ENCODE results near the gene CNGA3. TPM values are rescaled to one million over a fixed set of nuclear protein-coding genes. Genes with fewer than 3 reads are reported as not detected.
"Not testable (repeated sequence)": the region's sequence is repeated elsewhere in the genome, so short reads cannot be mapped to it uniquely, and the experiment has no call there.

The CNGA3 gene
- total RNA-seq, 2 donors from 2014 or later = not detected

DNA sequence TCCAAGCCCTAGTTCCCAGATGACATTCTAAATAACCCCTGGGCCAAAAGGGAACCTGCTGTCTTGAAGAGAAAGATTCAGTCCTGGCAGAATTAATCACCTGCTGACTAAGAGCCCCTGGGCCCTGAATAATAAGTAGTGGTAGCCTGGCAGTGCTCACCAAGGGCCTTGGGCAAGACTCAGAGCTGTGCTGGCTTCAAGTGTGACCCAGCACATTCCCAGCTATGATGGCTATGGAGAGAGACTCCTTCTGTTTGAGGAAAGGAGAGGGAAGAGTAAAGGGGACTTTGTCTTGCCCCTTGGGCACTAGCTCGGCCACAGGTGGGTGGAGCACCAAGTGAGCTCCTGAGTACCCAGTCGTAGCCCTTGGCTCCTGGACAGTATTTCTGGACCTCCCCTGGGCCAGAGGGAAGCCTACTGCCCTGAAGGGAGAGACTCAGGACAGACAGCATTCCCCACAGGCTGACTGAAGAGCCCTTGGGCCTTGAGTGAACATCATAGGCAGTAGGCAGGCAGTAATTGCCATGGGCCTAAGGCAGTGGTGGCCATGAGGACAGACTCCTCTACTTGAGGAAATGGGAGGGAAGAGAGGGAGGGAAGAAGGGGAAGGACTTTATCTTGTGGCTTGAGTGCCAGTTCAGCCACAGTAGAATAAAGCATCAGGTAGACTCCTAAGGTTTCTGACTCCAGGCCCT, 58.4 kb downstream of the CNGA3 start:
- no peaks in the 10 kb centered on the region for H3K36me3 Mint-ChIP-seq
- no peak overlapping the region for H3K27ac Mint-ChIP-seq
- DNase-seq (ENCODE audit: low spot score in 2 of 2) = no peak
- no peaks in the 10 kb centered on the region for H3K9me3 Mint-ChIP-seq
- no peak for ATAC-seq

GRCh38 chr2:98405301-98405700, 59.0 kb downstream of the CNGA3 start:
- no peak for DNase-seq (ENCODE audit: low spot score in 2 of 2)
- ATAC-seq = no peak
- no peaks in the 10 kb centered on the region for H3K9me3 Mint-ChIP-seq
- H3K36me3 Mint-ChIP-seq = no peaks in the 10 kb centered on the region
- no peak overlapping the region for H3K27ac Mint-ChIP-seq

- Mint-ChIP-seq H3K9me3 (no peaks in the 10 kb centered on the region), H3K27ac (no peak overlapping the region), H3K36me3 (no peaks in the 10 kb centered on the region)
- DNase-seq (ENCODE audit: low spot score in 2 of 2) (no peak), ATAC-seq (no peak)
Measured at GRCh38 chr2:98408155-98408554, 61.9 kb downstream of the CNGA3 start.

- ATAC-seq (peak; percentile 76 to 87), DNase-seq (ENCODE audit: low spot score in 2 of 2) (peak in 1 of 2 donors; percentile 76)
- Mint-ChIP-seq H3K36me3 (peaks cover 5 to 11% of the 10 kb centered on the region in 2 donors), H3K27ac (peak overlapping the region in 1 of 2 donors; percentile 50), H3K9me3 (no peaks in the 10 kb centered on the region)
Measured at GRCh38 chr2:98412751-98413458, 66.6 kb downstream of the CNGA3 start.

DNA sequence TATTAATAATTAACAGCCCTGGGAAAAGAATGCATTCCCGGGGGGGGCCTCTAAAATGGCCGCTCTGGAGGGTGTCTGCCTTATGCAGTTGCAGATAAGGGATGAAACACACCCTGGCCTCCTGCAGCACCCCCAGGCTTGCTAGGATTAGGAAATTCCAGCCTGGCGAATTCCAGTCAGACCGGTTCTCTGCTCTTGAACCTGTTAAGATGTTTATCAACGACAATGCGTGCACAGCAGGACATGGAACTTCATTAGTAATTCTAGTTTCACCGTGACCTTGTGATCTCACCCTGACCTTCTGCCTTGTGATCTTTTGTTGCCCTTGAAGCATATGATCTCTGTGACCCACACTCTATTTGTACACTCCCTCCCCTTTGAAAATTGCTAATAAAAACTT, 68.0 kb downstream of the CNGA3 start:
- not testable (repeated sequence) for H3K27ac Mint-ChIP-seq; DNase-seq (ENCODE audit: low spot score in 2 of 2); ATAC-seq; H3K9me3 Mint-ChIP-seq
- H3K36me3 Mint-ChIP-seq = peaks cover 5 to 11% of the 10 kb centered on the region in 2 donors

DNA sequence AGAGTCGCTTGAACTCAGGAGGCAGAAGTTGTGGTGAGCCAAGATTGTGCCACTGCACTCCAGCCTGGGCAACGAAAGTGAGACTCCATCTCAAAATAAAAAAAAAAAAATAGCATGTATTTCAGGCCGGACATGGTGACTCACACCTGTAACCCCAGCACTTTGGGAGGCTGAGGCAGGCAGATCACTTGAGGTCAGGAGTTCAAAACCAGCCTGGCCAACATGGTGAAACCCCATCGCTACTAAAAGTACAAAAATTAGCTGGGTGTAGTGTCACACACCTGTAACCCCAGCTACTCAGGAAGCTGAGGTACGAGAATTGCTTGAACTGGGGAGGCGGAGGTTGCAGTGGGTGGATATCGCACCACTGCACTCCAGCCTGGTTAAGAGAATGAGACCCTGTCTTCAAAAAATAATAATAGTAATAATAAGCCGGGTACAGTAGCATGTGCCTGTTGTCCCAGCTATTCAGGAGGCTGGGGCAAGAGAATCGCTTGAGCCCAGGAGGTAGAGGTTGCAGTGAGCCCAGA, 69.5 kb downstream of the CNGA3 start:
- peak in 1 of 2 donors; percentile 55 for ATAC-seq
- Mint-ChIP-seq H3K36me3 (peaks cover 5 to 11% of the 10 kb centered on the region in 2 donors), H3K27ac (peak overlapping the region in 1 of 2 donors; percentile 44)
- not testable (repeated sequence) for H3K9me3 Mint-ChIP-seq; DNase-seq (ENCODE audit: low spot score in 2 of 2)

DNA sequence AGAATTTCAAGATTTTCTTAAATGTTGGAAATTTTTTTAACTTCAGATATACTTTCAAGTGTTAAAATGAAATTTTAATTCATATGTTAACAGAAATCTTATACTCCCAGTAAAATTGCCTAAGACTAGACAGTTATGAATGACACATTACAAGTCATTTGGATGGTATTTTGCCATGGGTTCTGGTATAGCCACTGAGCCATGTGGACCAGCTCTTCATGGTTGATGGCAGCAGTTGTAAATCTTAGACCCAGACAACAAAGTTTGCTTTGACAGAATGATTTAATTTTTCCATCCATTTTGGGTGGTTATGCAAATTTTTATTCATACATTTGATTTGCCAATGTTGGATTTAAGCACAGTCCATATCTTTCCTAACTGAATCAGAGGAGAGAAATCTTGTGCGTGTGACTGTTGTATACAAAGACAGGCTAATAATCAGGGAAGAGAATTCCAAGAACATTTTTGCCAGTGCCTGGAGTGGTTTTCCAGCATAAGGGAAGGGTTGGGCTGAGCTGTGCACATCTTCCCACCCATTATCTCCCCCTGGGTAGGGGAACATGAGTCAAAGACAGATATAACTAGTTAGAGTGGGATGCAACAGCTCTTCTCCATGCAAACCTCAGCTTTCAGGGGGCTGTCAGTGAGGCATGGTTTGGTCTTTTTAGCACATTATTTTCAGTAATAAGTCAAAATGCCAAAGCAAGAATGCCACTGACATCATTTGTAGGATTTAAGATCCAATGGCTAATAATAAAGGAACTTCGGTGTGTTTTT, 70.3 kb downstream of the CNGA3 start:
- no peak for DNase-seq (ENCODE audit: low spot score in 2 of 2)

GRCh38 chr2:98419544-98419943, 73.3 kb downstream of the CNGA3 start:
- Mint-ChIP-seq H3K9me3 (peaks cover 4 to 9% of the 10 kb centered on the region in 2 donors), H3K27ac (no peak overlapping the region), H3K36me3 (peaks cover 13 to 19% of the 10 kb centered on the region in 2 donors)
- ATAC-seq = no peak
- no peak for DNase-seq (ENCODE audit: low spot score in 2 of 2)

More for the DNA sequence above, 70.3 kb downstream of the CNGA3 start:
- ATAC-seq = peak in 1 of 2 donors; percentile 24
- H3K27ac Mint-ChIP-seq = no peak overlapping the region
- H3K36me3 Mint-ChIP-seq = peaks cover 5 to 11% of the 10 kb centered on the region in 2 donors
- no peaks in the 10 kb centered on the region for H3K9me3 Mint-ChIP-seq

- ATAC-seq (no peak), DNase-seq (ENCODE audit: low spot score in 2 of 2) (no peak)
- Mint-ChIP-seq H3K9me3 (peaks cover 4 to 9% of the 10 kb centered on the region in 2 donors), H3K27ac (no peak overlapping the region), H3K36me3 (peaks cover 9 to 13% of the 10 kb centered on the region in 2 donors)
Measured at GRCh38 chr2:98419977-98420725, 73.9 kb downstream of the CNGA3 start.

GRCh38 chr2:98422449-98422848, 76.2 kb downstream of the CNGA3 start:
- H3K9me3 Mint-ChIP-seq = peaks cover 4 to 9% of the 10 kb centered on the region in 2 donors
- no peak overlapping the region for H3K27ac Mint-ChIP-seq
- DNase-seq (ENCODE audit: low spot score in 2 of 2) (no peak), ATAC-seq (no peak)
- peaks cover 9 to 12% of the 10 kb centered on the region in 2 donors for H3K36me3 Mint-ChIP-seq

DNA sequence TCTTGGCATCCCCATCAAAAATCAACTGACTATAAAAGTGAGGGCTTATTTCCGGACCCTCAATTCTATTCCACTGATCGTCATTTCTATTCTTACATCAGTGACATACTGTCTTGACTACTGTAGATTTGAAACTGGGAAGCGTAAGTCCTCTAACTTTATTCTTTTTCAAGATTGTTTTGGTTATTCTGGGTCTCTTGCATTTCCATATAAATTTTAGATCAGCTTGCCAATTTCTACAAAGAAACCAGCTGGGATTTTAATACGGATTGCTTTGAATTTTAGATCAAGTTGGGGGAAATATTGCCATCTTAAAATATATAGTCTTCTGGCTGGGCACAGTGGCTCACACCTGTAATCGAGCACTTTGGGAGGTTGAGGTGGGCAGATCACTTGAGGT, 80.5 kb downstream of the CNGA3 start:
- DNase-seq (ENCODE audit: low spot score in 2 of 2) (no peak), ATAC-seq (no peak)
- peaks cover 4 to 7% of the 10 kb centered on the region in 2 donors for H3K9me3 Mint-ChIP-seq
- peaks cover 7 to 9% of the 10 kb centered on the region in 2 donors for H3K36me3 Mint-ChIP-seq
- H3K27ac Mint-ChIP-seq = no peak overlapping the region

GRCh38 chr2:98432145-98432544, 85.9 kb downstream of the CNGA3 start:
- no peak overlapping the region for H3K27ac Mint-ChIP-seq
- DNase-seq (ENCODE audit: low spot score in 2 of 2) (no peak), ATAC-seq (no peak)
- H3K36me3 Mint-ChIP-seq = peaks cover 5 to 18% of the 10 kb centered on the region in 2 donors
- H3K9me3 Mint-ChIP-seq = peaks cover 5 to 16% of the 10 kb centered on the region in 2 donors

- no peak overlapping the region for H3K27ac Mint-ChIP-seq
- no peak for DNase-seq (ENCODE audit: low spot score in 2 of 2)
- H3K36me3 Mint-ChIP-seq = peaks cover 5 to 20% of the 10 kb centered on the region in 2 donors
- ATAC-seq = peak in 1 of 2 donors; percentile 33
- peaks cover 6 to 16% of the 10 kb centered on the region in 2 donors for H3K9me3 Mint-ChIP-seq
Measured at GRCh38 chr2:98433363-98433964, 87.2 kb downstream of the CNGA3 start.

- Mint-ChIP-seq H3K36me3 (peaks cover 5 to 20% of the 10 kb centered on the region in 2 donors), H3K27ac (no peak overlapping the region), H3K9me3 (peaks cover 8 to 18% of the 10 kb centered on the region in 2 donors)
- no peak for ATAC-seq
- DNase-seq (ENCODE audit: low spot score in 2 of 2) = no peak
Measured at GRCh38 chr2:98434492-98434891, 88.2 kb downstream of the CNGA3 start.

GRCh38 chr2:98435670-98436069, 89.4 kb downstream of the CNGA3 start:
- H3K9me3 Mint-ChIP-seq = peaks cover 12 to 22% of the 10 kb centered on the region in 2 donors
- not testable (repeated sequence) for H3K27ac Mint-ChIP-seq

GRCh38 chr2:98436734-98437133, 90.5 kb downstream of the CNGA3 start:
- no peak overlapping the region for H3K27ac Mint-ChIP-seq
- H3K9me3 Mint-ChIP-seq = peaks cover 12 to 22% of the 10 kb centered on the region in 2 donors
- H3K36me3 Mint-ChIP-seq = peaks cover 5 to 26% of the 10 kb centered on the region in 2 donors
- ATAC-seq = no peak
- DNase-seq (ENCODE audit: low spot score in 2 of 2) = no peak

More at GRCh38 chr2:98435670-98436069, 89.4 kb downstream of the CNGA3 start:
- H3K36me3 Mint-ChIP-seq = peaks cover 5 to 26% of the 10 kb centered on the region in 2 donors
- DNase-seq (ENCODE audit: low spot score in 2 of 2); ATAC-seq: not testable (repeated sequence)
